HUES48 (cell line): ENCODE results near the gene IL31.

Experiments
- H3K27ac ChIP-seq: one replicate; pipeline ENCODE4 v1.7.0; 2013; ENCODE audit warnings: low read depth, low read length, inconsistent platforms
- H3K27me3 ChIP-seq: 2 replicates; pipeline ENCODE4 v1.6.1; 2013; ENCODE audit warnings: mild to moderate bottlenecking, low read length; ENCODE audit not compliant: control insufficient read depth, insufficient read depth
- H3K36me3 ChIP-seq: 2 replicates; pipeline ENCODE4 v1.6.1; 2013; ENCODE audit warnings: low read length; ENCODE audit not compliant: control insufficient read depth, insufficient read depth
- H3K4me1 ChIP-seq: 2 replicates; pipeline ENCODE4 v1.6.1; 2013; ENCODE audit warnings: mild to moderate bottlenecking, low read length; ENCODE audit not compliant: control insufficient read depth, insufficient read depth
- H3K4me3 ChIP-seq: 2 replicates; pipeline ENCODE4 v1.5.1; 2013; ENCODE audit warnings: mild to moderate bottlenecking, low read depth, low read length
- H3K9ac ChIP-seq: 2 replicates; pipeline ENCODE4 v1.6.1; 2013; ENCODE audit warnings: mild to moderate bottlenecking, low read depth, low read length, moderate library complexity
- H3K9me3 ChIP-seq: 2 replicates; pipeline ENCODE4 v1.6.1; 2013; ENCODE audit warnings: low read length; ENCODE audit not compliant: control insufficient read depth, insufficient read depth

Gene IL31

GRCh38 chr12:122150127-122150681 lies 23.8 kb downstream of the IL31 start:
- no peaks in the 10 kb centered on the region for H3K9me3 ChIP-seq
- no peak overlapping the region for H3K27ac ChIP-seq
- no peaks in the 10 kb centered on the region for H3K36me3 ChIP-seq
- H3K4me3 ChIP-seq, result no peak overlapping the region
- H3K27me3 ChIP-seq, result no peaks in the 10 kb centered on the region
- no peak overlapping the region for H3K9ac ChIP-seq
- H3K4me1 ChIP-seq, result no peaks in the 10 kb centered on the region

GRCh38 chr12:122148657-122149056 lies 25.4 kb downstream of the IL31 start:
- no peaks in the 10 kb centered on the region for H3K4me1 ChIP-seq
- no peaks in the 10 kb centered on the region for H3K36me3 ChIP-seq
- H3K9me3 ChIP-seq, result no peaks in the 10 kb centered on the region
- H3K9ac ChIP-seq, result no peak overlapping the region
- no peak overlapping the region for H3K27ac ChIP-seq
- H3K27me3 ChIP-seq, result no peaks in the 10 kb centered on the region
- H3K4me3 ChIP-seq, result no peak overlapping the region

GRCh38 chr12:122147514-122148290 lies 26.3 kb downstream of the IL31 start:
- Histone ChIP-seq H3K27me3 (no peaks in the 10 kb centered on the region), H3K36me3 (peaks cover 7% of the 10 kb centered on the region)

GRCh38 chr12:122145505-122146330 lies 28.3 kb downstream of the IL31 start:
- Histone ChIP-seq H3K36me3 (peaks cover 21% of the 10 kb centered on the region), H3K27me3 (no peaks in the 10 kb centered on the region), H3K9ac (no peak overlapping the region), H3K4me1 (no peaks in the 10 kb centered on the region), H3K27ac (no peak overlapping the region), H3K4me3 (no peak overlapping the region), H3K9me3 (peaks cover 26% of the 10 kb centered on the region)

More at GRCh38 chr12:122147514-122148290, 26.3 kb downstream of the IL31 start:
- Histone ChIP-seq H3K4me3 (no peak overlapping the region), H3K9ac (no peak overlapping the region), H3K4me1 (no peaks in the 10 kb centered on the region), H3K9me3 (peaks cover 7% of the 10 kb centered on the region), H3K27ac (no peak overlapping the region)

GRCh38 chr12:122144885-122145284 lies 29.1 kb downstream of the IL31 start:
- no peaks in the 10 kb centered on the region for H3K4me1 ChIP-seq
- peaks cover 24% of the 10 kb centered on the region for H3K36me3 ChIP-seq
- no peak overlapping the region for H3K9ac ChIP-seq
- H3K27me3 ChIP-seq, result no peaks in the 10 kb centered on the region
- H3K27ac ChIP-seq, result no peak overlapping the region
- peaks cover 26% of the 10 kb centered on the region for H3K9me3 ChIP-seq
- no peak overlapping the region for H3K4me3 ChIP-seq

- Histone ChIP-seq H3K27ac (no peak overlapping the region), H3K9me3 (peaks cover 26% of the 10 kb centered on the region), H3K9ac (no peak overlapping the region), H3K27me3 (no peaks in the 10 kb centered on the region), H3K4me3 (no peak overlapping the region), H3K4me1 (no peaks in the 10 kb centered on the region), H3K36me3 (peaks cover 28% of the 10 kb centered on the region)
Observed at GRCh38 chr12:122142857-122143256, 31.2 kb downstream of the IL31 start.

- peaks cover 26% of the 10 kb centered on the region for H3K9me3 ChIP-seq
- H3K9ac ChIP-seq, result no peak overlapping the region
- no peaks in the 10 kb centered on the region for H3K27me3 ChIP-seq
- H3K4me3 ChIP-seq, result no peak overlapping the region
- H3K36me3 ChIP-seq, result peaks cover 28% of the 10 kb centered on the region
- peaks cover 2% of the 10 kb centered on the region; the same call in 1 of the 2 replicates for H3K4me1 ChIP-seq
- no peak overlapping the region for H3K27ac ChIP-seq
Observed at GRCh38 chr12:122141911-122142725, 31.9 kb downstream of the IL31 start.

- no peak overlapping the region for H3K4me3 ChIP-seq
- no peak overlapping the region for H3K9ac ChIP-seq
- peaks cover 29% of the 10 kb centered on the region for H3K36me3 ChIP-seq
- no peaks in the 10 kb centered on the region for H3K27me3 ChIP-seq
- H3K27ac ChIP-seq, result no peak overlapping the region
- H3K4me1 ChIP-seq, result peaks cover 2% of the 10 kb centered on the region; the same call in 1 of the 2 replicates
- peaks cover 26% of the 10 kb centered on the region for H3K9me3 ChIP-seq
Observed at GRCh38 chr12:122140467-122141257, 33.4 kb downstream of the IL31 start.

- peaks cover 26% of the 10 kb centered on the region for H3K9me3 ChIP-seq
- peaks cover 30% of the 10 kb centered on the region for H3K36me3 ChIP-seq
Observed at GRCh38 chr12:122139941-122140340, 34.1 kb downstream of the IL31 start.

GRCh38 chr12:122139266-122139665 lies 34.8 kb downstream of the IL31 start:
- no peaks in the 10 kb centered on the region for H3K27me3 ChIP-seq
- H3K9me3 ChIP-seq, result peaks cover 26% of the 10 kb centered on the region
- peaks cover 30% of the 10 kb centered on the region for H3K36me3 ChIP-seq
- no peak overlapping the region for H3K9ac ChIP-seq
- H3K27ac ChIP-seq, result no peak overlapping the region
- H3K4me3 ChIP-seq, result no peak overlapping the region
- peaks cover 2% of the 10 kb centered on the region; the same call in 1 of the 2 replicates for H3K4me1 ChIP-seq

More at GRCh38 chr12:122139941-122140340, 34.1 kb downstream of the IL31 start:
- H3K27ac ChIP-seq, result no peak overlapping the region
- no peak overlapping the region for H3K4me3 ChIP-seq
- H3K27me3 ChIP-seq, result no peaks in the 10 kb centered on the region
- H3K9ac ChIP-seq, result no peak overlapping the region
- H3K4me1 ChIP-seq, result peaks cover 2% of the 10 kb centered on the region; the same call in 1 of the 2 replicates
